MM.1S (cell line): ENCODE results near the gene IFT122.
"Not testable (repeated sequence)": the region's sequence is repeated elsewhere in the genome, so short reads cannot be mapped to it uniquely, and the experiment has no call there.

ENCODE experiments used
- DNase-seq: peaks from one replicate; pipeline ENCODE4 v3.0.0-alpha.2; 2015
- H2AFZ ChIP-seq: fragments of 300-600 bp; sonication (generic); 2 replicates; pipeline ENCODE4 v1.6.0; 2016; ENCODE audit warnings: antibody characterized with exemption, low read length
- H3F3A ChIP-seq: fragments of 300-600 bp; sonication (generic); 2 replicates; pipeline ENCODE4 v1.6.1; 2016; ENCODE audit warnings: mild to moderate bottlenecking, antibody characterized with exemption, low read length, moderate library complexity, mixed read lengths; ENCODE audit not compliant: insufficient read depth
- H3K27ac ChIP-seq: fragments of 300-600 bp; sonication (generic); 2 replicates; pipeline ENCODE4 v1.5.1; 2016; ENCODE audit warnings: mild to moderate bottlenecking, low read length
- H3K27me3 ChIP-seq: fragments of 300-600 bp; sonication (generic); replicated peaks from 2 replicates; pipeline ENCODE4 v1.6.0; 2016; ENCODE audit warnings: low read length; ENCODE audit not compliant: insufficient read depth
- H3K36me3 ChIP-seq: fragments of 300-600 bp; sonication (generic); replicated peaks from 2 replicates; pipeline ENCODE4 v1.6.1; 2016; ENCODE audit warnings: mild to moderate bottlenecking, low read length, mixed read lengths; ENCODE audit not compliant: insufficient read depth
- H3K4me1 ChIP-seq: fragments of 300-600 bp; sonication (generic); 2 replicates; pipeline ENCODE4 v1.6.1; 2016; ENCODE audit warnings: low read length, mixed read lengths
- H3K4me2 ChIP-seq: fragments of 300-600 bp; sonication (generic); 2 replicates; pipeline ENCODE4 v1.6.0; 2016; ENCODE audit warnings: low read depth, low read length
- H3K4me3 ChIP-seq: fragments of 300-600 bp; sonication (generic); 2 replicates; pipeline ENCODE4 v1.5.1; 2016; ENCODE audit warnings: low read length, mixed read lengths
- H3K79me2 ChIP-seq: fragments of 300-600 bp; sonication (generic); 2 replicates; pipeline ENCODE4 v1.6.1; 2016; ENCODE audit warnings: mixed run types, low read length, mixed read lengths
- H3K9ac ChIP-seq: fragments of 300-600 bp; sonication (generic); 2 replicates; pipeline ENCODE4 v1.6.1; 2016; ENCODE audit warnings: low read length, mixed read lengths
- H3K9me2 ChIP-seq: fragments of 300-600 bp; sonication (generic); replicated peaks from 2 replicates; pipeline ENCODE4 v1.6.1; 2016; ENCODE audit warnings: mild to moderate bottlenecking, low read length, mixed read lengths; ENCODE audit not compliant: insufficient read depth
- H3K9me3 ChIP-seq: fragments of 300-600 bp; sonication (generic); replicated peaks from 2 replicates; pipeline ENCODE4 v1.6.1; 2016; ENCODE audit warnings: mild to moderate bottlenecking, low read length, mixed read lengths; ENCODE audit not compliant: insufficient read depth
- H4K20me1 ChIP-seq: fragments of 300-600 bp; sonication (generic); 2 replicates; pipeline ENCODE4 v1.6.1; 2016; ENCODE audit warnings: mild to moderate bottlenecking, low read length, moderate library complexity, mixed read lengths; ENCODE audit not compliant: insufficient read depth
- EZH2 ChIP-seq: fragments of 300-600 bp; sonication (generic); optimal IDR thresholded peaks from 2 replicates; pipeline ENCODE3; 2017; ENCODE audit warnings: low read depth, mild to moderate bottlenecking, antibody characterized with exemption, low read length, mixed read lengths
- EZH2phosphoT487 ChIP-seq: fragments of 300-600 bp; sonication (generic); IDR thresholded peaks from 2 replicates; pipeline ENCODE4 v1.6.1; 2018; ENCODE audit warnings: antibody characterized with exemption, low read length
- TF ChIP-seq, protein P1 (sequence below): fragments of 300-600 bp; sonication (generic); IDR thresholded peaks from 2 replicates; pipeline ENCODE4 v1.5.1; 2016; ENCODE audit warnings: antibody characterized with exemption, low read length, mixed read lengths

IFT122 gene

DNA sequence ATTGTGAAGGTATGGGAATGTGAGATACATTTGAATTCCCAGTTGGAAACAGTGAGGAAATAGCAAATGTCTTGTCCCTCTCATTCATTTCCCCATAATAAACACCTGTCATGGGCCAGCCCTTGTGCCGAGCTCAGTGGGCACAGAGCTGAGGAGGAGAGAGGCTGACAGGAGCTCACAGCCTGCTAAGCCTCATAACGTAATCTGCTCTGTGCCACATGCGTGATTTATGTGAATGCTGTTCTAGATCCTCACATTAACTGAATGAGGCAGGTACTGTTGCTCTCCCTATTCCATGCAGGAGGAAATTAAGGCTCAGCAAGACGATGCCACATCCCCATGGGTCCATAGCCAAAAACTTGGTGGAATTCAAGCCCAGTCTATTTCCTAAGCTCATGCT lies 53.2 kb downstream of the IFT122 start:
- H3K9ac ChIP-seq: no peak overlapping the region
- no peaks in the 10 kb centered on the region for H4K20me1 ChIP-seq
- 0 out of 2 replicates have a peak, but pooled peaks cover 3% of the 10 kb centered on the region for H3K4me1 ChIP-seq
- no peak for DNase-seq
- H3K9me3 ChIP-seq: no peaks in the 10 kb centered on the region
- no peak overlapping the region for H3K4me3 ChIP-seq
- TF ChIP-seq EZH2phosphoT487 (no peak), EZH2 (no peak)
- TF ChIP-seq, protein P1, sequence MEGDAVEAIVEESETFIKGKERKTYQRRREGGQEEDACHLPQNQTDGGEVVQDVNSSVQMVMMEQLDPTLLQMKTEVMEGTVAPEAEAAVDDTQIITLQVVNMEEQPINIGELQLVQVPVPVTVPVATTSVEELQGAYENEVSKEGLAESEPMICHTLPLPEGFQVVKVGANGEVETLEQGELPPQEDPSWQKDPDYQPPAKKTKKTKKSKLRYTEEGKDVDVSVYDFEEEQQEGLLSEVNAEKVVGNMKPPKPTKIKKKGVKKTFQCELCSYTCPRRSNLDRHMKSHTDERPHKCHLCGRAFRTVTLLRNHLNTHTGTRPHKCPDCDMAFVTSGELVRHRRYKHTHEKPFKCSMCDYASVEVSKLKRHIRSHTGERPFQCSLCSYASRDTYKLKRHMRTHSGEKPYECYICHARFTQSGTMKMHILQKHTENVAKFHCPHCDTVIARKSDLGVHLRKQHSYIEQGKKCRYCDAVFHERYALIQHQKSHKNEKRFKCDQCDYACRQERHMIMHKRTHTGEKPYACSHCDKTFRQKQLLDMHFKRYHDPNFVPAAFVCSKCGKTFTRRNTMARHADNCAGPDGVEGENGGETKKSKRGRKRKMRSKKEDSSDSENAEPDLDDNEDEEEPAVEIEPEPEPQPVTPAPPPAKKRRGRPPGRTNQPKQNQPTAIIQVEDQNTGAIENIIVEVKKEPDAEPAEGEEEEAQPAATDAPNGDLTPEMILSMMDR: no peak
- no peak overlapping the region for H3K4me2 ChIP-seq
- no peaks in the 10 kb centered on the region for H3K36me3 ChIP-seq
- no peaks in the 10 kb centered on the region for H3K27me3 ChIP-seq
- no peaks in the 10 kb centered on the region for H3F3A ChIP-seq
- H3K79me2 ChIP-seq: no peaks in the 10 kb centered on the region
- no peak overlapping the region for H3K27ac ChIP-seq
- H3K9me2 ChIP-seq: no peaks in the 10 kb centered on the region
- no peak overlapping the region for H2AFZ ChIP-seq

- not testable (repeated sequence) for H3K79me2 ChIP-seq, H3K27ac ChIP-seq, H3K4me1 ChIP-seq, H3K36me3 ChIP-seq, H2AFZ ChIP-seq, H3K4me2 ChIP-seq, H3F3A ChIP-seq, H3K9me2 ChIP-seq, H3K9me3 ChIP-seq, H3K9ac ChIP-seq, H3K27me3 ChIP-seq, H4K20me1 ChIP-seq, H3K4me3 ChIP-seq, DNase-seq
Measured at GRCh38 chr3:129494499-129494898, 54.5 kb downstream of the IFT122 start.

GRCh38 chr3:129495006-129495639 lies 55.1 kb downstream of the IFT122 start:
- not testable (repeated sequence) for H3K9ac ChIP-seq, H3K79me2 ChIP-seq, H3K4me1 ChIP-seq, H3K9me3 ChIP-seq, H3K27ac ChIP-seq, H3K9me2 ChIP-seq, H3K4me2 ChIP-seq, H2AFZ ChIP-seq, DNase-seq, H4K20me1 ChIP-seq, H3F3A ChIP-seq, H3K4me3 ChIP-seq, H3K27me3 ChIP-seq, H3K36me3 ChIP-seq

DNA sequence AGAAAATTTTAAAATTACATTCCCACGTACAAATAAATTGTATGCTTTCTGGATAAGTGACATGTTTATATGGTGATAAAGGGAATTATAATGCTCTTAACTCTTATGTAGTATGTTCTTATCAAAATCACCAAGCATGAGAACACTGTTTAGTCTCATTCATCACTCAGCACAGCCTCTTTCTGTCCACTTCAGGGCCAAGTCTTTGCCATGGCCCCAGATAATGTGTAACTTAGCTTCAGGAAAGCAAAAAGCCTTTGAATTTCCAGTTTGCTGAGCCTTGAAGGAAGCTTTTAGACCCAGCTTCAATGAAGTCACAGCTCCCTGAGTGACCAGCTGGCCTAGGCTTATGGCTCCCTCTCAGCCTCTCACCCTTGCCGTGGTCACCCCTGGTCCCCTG lies 57.9 kb downstream of the IFT122 start:
- not testable (repeated sequence) for H3K9ac ChIP-seq, H3K9me3 ChIP-seq, DNase-seq, H3K27ac ChIP-seq, H3K4me2 ChIP-seq, H3K27me3 ChIP-seq, H4K20me1 ChIP-seq, H3K4me1 ChIP-seq, H2AFZ ChIP-seq, H3K36me3 ChIP-seq, H3K9me2 ChIP-seq, H3K4me3 ChIP-seq, H3K79me2 ChIP-seq, H3F3A ChIP-seq

- not testable (repeated sequence) for H2AFZ ChIP-seq, H4K20me1 ChIP-seq, H3K9ac ChIP-seq, H3K27ac ChIP-seq, H3K4me2 ChIP-seq, DNase-seq, H3K9me2 ChIP-seq, H3K4me1 ChIP-seq, H3K9me3 ChIP-seq, H3K4me3 ChIP-seq, H3K27me3 ChIP-seq, H3F3A ChIP-seq, H3K79me2 ChIP-seq, H3K36me3 ChIP-seq
Measured at GRCh38 chr3:129498603-129499488, 58.8 kb downstream of the IFT122 start.

GRCh38 chr3:129499604-129500333 lies 59.7 kb downstream of the IFT122 start:
- H3K9me2 ChIP-seq: not testable (repeated sequence)

More at GRCh38 chr3:129499604-129500333, 59.7 kb downstream of the IFT122 start:
- H3K4me2 ChIP-seq, H4K20me1 ChIP-seq, H3K27ac ChIP-seq, H3F3A ChIP-seq, H3K9me3 ChIP-seq, H3K79me2 ChIP-seq, H2AFZ ChIP-seq, H3K4me3 ChIP-seq, H3K9ac ChIP-seq, H3K27me3 ChIP-seq, DNase-seq, H3K36me3 ChIP-seq: not testable (repeated sequence)
- peaks cover 17% of the 10 kb centered on the region for H3K4me1 ChIP-seq
